C4-2B (cell line): Measurements from ENCODE around the gene ARHGEF9.

Experiments used
- H3K27ac ChIP-seq: fragments of 450-650 bp; 2 replicates; pipeline ENCODE4 v1.5.1; 2017
- ZFX ChIP-seq: fragments of 450-650 bp; IDR thresholded peaks from 2 replicates; pipeline ENCODE4 v1.6.1; 2017
- TF ChIP-seq, protein P1 (sequence below): fragments of 450-650 bp; conservative IDR thresholded peaks from 2 replicates; pipeline ENCODE4 v1.5.1; 2017; ENCODE audit warnings: mild to moderate bottlenecking

The ARHGEF9 gene

DNA sequence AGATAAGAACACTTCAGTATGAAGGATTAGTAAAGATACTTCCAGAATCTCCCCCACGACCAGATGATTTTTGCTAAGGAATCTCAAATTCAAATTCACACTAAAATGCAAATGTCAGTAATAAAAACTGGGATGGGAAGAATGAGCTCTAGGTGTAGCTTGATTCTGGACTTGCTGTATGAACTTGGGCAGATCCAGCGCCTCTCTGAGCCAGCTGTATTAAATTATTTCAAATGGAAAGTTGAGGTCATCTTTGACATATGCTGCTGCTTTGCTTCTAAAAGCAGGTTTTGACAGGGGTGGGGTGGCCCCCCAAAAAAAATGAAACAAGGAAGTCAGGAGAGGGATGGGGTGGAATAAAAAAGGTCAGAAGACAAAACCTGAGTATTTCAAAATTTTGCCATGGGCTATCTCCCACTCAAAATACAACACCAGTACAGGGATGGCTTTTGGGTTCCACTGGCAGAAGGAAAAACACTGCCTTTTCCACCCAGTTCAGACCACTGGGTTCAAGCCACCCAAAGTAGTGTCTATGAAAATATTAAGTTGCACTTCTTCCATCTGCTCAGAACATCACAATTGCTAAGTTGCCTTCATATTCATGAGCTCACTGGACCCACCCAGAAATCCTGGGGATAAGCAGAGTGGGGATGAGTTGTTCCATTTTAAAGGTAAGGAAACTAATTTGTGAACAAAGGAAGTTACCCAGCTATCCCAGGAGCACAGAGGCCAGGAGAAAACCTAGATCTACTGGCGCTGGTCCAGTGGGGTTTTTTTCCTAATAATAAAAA lies 47.7 kb downstream of the ARHGEF9 start:
- no peak overlapping the region for H3K27ac ChIP-seq
- TF ChIP-seq ZFX: no peak
- TF ChIP-seq, protein P1, sequence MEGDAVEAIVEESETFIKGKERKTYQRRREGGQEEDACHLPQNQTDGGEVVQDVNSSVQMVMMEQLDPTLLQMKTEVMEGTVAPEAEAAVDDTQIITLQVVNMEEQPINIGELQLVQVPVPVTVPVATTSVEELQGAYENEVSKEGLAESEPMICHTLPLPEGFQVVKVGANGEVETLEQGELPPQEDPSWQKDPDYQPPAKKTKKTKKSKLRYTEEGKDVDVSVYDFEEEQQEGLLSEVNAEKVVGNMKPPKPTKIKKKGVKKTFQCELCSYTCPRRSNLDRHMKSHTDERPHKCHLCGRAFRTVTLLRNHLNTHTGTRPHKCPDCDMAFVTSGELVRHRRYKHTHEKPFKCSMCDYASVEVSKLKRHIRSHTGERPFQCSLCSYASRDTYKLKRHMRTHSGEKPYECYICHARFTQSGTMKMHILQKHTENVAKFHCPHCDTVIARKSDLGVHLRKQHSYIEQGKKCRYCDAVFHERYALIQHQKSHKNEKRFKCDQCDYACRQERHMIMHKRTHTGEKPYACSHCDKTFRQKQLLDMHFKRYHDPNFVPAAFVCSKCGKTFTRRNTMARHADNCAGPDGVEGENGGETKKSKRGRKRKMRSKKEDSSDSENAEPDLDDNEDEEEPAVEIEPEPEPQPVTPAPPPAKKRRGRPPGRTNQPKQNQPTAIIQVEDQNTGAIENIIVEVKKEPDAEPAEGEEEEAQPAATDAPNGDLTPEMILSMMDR: no peak

GRCh38 chrX:63735882-63736281 lies 49.1 kb downstream of the ARHGEF9 start:
- H3K27ac ChIP-seq: no peak overlapping the region
- TF ChIP-seq ZFX: no peak
- TF ChIP-seq, protein P1: no peak

- no peak overlapping the region for H3K27ac ChIP-seq
- TF ChIP-seq, protein P1: no peak
- TF ChIP-seq ZFX: no peak
Measured at GRCh38 chrX:63720293-63720692, 64.7 kb downstream of the ARHGEF9 start.

GRCh38 chrX:63719633-63720032 lies 65.4 kb downstream of the ARHGEF9 start:
- H3K27ac ChIP-seq: no peak overlapping the region
- TF ChIP-seq, protein P1: no peak
- TF ChIP-seq ZFX: no peak

DNA sequence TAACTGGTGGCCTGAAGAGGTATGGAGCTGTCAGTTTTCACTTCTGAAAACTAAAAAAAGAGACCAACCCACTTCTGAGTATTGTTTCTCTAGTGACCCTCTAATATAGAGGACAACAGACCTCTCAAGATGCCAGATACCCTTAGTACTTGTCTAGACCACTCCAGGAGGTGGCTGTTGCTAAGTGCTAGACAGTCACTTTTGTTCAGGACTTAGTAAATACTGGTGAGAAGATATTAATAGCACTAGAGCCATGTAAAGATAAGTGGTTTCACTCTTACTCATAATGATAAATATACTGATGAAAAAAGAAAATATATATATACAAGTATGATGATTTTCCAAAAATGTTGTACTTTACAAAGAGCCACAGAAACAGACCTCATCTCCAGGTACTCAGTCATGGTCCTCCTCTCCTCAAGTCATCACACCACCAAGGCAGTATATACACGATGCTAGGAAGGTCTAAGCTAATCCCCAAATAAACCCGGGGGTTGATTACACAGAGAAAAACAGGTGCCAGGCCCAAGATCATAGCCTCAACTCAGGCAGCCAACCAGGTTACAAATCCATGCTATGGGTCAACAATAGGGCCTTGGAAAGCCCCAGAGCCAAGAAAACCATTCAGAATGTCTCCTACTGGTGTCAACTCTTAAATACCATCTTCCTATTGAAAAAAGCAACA lies 66.9 kb downstream of the ARHGEF9 start:
- H3K27ac ChIP-seq: no peak overlapping the region
- TF ChIP-seq, protein P1: no peak
- no peak for TF ChIP-seq ZFX

GRCh38 chrX:63713526-63713925 lies 71.5 kb downstream of the ARHGEF9 start:
- TF ChIP-seq, protein P1: no peak
- no peak for TF ChIP-seq ZFX
- no peak overlapping the region for H3K27ac ChIP-seq

DNA sequence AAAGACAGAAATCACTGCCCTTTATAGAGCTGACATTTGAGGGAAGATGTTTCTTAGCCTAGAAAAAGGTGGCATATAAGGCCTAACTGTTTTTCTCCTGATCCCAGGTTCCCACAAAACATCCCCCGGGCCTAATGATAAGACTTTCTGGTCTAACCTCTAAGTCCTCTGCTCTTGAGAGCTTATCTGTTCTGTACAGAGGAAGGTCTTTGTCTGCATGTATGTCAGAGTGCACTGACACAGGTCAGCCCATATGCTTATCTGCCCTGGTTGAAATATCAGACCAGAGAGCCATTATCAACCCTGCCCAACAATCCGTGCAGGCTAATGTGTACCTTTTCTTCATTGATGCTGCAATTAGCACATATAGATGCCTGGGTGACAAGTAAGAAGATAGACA lies 76.2 kb downstream of the ARHGEF9 start:
- no peak overlapping the region for H3K27ac ChIP-seq
- no peak for TF ChIP-seq ZFX
- TF ChIP-seq, protein P1: no peak
